ENCODE data around the gene ACTRT2.

GRCh38 chr1:3024019-3024418, 2.8 kb downstream of the ACTRT2 start:
- TF ChIP-seq POLR2A (IDR thresholded peaks at IDR 0.05) (no peak), CTCF (IDR thresholded peaks at IDR 0.05) (no peak), EP300 (IDR thresholded peaks at IDR 0.05) (no peak)

All from sigmoid colon (tissue), 4 donors.